ENCODE data around the gene EGFR.

GRCh38 chr7:55063061-55063460 is 44.2 kb downstream of the EGFR start:
- TF ChIP-seq CTCF (IDR thresholded peaks at IDR 0.05; ENCODE audit: low read depth, low read length, poor library complexity, severe bottlenecking) (no peak), EZH2phosphoT487 (IDR thresholded peaks at IDR 0.05; ENCODE audit: borderline replicate concordance, low read length) (no peak)
